Activated CD4-positive, CD25-positive, alpha-beta regulatory T cell treated with anti-CD3 and anti-CD28 coated beads, Interleukin-2, amount 50 U/mL, for 72 hours (primary cell): ENCODE data around the gene DPH1.
A peak's percentile ranks its signal among the peaks of the same experiment; 100 is the strongest.

Experiments used
- DNase-seq: peaks from one replicate; pipeline ENCODE4 v3.0.0; 2021

DPH1 gene

GRCh38 chr17:2062571-2063183 is 32.7 kb downstream of the DPH1 start:
- no peak for DNase-seq

- no peak for DNase-seq
These were observed 33.6 kb downstream of the DPH1 start for GRCh38 chr17:2063261-2064146.

- DNase-seq, result no peak
These were observed 34.2 kb downstream of the DPH1 start for GRCh38 chr17:2064147-2064489.

GRCh38 chr17:2064520-2064971 is 34.6 kb downstream of the DPH1 start:
- no peak for DNase-seq

GRCh38 chr17:2064980-2065785 is 35.2 kb downstream of the DPH1 start:
- no peak for DNase-seq

DNA sequence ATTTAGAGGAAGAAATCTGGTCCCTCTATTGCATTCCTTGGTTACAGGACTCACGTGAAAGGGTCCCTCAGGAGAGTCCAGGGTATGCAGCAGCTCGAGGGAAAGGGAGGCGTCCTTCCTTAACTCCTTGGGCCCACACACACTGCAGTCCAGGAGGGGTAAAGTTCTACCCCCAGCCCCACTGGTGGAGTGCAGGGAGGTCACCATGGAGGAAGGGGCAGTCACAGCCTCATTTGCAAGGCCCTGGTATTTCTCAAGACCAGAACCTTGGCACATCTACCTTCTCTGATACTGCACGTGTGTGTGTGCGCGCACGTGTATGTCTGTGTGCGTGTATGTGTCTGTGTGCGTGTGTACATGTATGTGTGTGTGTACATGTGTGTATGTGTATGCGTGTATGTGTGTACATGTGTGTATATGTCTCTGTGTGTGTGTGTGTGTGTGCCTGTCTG is 36.0 kb downstream of the DPH1 start:
- DNase-seq, result no peak

DNA sequence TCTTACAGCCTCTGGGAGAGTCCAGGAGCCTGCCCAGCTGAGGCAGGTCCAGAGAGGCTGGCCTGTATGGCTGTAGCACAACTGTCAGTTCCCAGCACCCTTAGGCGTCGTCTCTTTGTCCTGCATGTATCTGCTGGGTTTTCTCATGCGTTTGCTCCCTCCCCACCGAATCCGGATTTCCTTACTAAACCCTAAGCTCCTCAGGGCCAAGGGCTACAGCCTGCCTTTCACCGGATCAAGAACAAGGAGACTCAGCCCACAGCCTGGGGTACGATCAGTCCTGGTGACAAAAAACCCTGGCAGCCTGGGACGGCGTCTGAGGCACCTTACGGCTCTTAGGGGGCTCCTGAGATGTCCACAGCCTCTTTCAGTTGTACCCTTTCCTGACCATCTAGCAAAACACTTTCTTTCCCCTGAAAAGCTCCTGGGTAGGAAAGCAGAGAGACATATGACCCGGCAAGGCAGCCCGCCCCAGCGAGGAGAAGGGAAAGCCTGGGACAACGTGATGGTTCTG is 37.2 kb downstream of the DPH1 start:
- DNase-seq, result no peak

DNA sequence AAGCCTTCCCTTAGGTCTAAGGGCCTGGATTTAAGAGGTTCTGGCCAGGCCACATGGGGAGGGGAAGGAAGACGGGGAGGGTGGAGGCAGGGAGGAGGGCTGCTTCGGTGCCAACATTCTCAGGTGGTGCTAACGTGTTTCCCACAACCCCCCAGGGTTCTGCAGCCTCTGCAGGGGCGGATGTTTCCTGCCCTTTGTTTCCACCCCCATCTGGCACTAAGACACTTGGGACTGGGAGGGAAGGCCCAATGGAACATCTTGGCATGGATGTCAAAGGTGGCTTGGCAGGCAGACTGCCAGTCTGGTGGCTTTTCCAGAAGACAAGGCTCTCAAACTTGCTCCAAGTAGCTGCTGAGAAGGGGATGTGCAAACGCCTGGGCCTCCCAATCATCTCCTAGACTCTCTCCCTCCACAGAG is 37.7 kb downstream of the DPH1 start:
- DNase-seq, result no peak

GRCh38 chr17:2068031-2068518 is 38.1 kb downstream of the DPH1 start:
- no peak for DNase-seq

DNA sequence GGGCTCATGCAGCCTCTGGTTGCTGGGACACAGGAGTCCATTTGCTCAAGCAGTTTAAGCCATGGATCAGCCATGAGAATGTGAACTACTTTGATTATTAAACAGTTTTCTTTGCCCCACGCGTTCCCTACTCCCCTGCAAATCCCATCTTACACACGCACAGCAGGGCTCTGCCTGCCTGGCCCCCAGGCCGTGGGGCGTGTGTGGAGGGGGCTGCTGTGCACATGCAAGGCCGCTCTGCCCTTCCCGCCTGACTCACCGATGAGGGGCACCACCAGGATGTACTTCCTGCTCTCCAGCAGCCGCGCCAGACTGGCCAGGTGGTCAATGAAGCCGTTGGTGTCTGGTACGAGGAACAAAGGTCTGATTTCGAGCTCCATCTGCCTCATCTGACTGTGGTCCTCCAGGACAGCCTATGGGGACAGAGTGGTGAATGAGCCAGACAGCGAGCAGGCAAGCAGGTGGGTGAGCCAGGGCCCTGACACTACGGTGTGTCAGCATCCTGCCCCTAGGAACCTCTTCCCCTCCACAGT is 38.6 kb downstream of the DPH1 start:
- no peak for DNase-seq

DNA sequence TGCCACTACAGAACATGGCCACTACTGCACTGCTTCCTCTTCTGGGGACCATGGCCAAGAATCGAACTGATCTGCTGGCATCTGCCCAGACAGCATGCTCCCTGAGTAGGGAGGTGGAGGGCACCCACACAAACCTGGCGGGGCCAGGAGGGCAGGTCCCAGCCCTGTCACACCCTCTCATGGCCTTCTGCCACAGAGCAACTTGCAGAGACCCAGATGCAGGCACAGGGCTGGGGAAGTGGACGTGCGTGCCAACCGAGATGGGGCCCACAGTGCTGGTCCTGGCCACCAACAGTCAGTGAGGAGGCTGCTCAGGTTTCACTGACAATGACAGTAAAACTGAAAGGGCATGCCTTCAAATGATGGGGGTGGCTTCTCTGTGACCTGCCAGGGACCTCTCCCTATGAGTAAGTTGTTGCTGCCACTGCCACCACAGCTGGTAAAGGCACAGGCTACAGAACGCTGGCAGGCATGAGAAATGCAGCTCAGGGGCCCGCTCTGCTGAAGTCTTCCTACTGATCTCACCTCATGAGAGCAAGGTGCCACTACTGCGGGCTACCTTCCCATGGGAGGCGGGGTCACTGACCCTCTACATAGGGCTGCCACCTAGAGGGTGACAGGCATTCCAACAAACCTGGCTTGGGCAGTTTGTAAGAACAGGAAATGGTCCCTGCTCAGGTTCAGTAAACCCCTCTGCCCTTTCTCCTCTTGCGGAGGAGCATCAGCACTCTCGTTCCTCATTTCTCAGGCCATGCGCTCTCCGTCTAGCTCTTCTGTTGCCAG is 40.5 kb downstream of the DPH1 start:
- peak; percentile 66 for DNase-seq

- DNase-seq, result no peak
These were observed 41.1 kb downstream of the DPH1 start for GRCh38 chr17:2071024-2071385.

DNA sequence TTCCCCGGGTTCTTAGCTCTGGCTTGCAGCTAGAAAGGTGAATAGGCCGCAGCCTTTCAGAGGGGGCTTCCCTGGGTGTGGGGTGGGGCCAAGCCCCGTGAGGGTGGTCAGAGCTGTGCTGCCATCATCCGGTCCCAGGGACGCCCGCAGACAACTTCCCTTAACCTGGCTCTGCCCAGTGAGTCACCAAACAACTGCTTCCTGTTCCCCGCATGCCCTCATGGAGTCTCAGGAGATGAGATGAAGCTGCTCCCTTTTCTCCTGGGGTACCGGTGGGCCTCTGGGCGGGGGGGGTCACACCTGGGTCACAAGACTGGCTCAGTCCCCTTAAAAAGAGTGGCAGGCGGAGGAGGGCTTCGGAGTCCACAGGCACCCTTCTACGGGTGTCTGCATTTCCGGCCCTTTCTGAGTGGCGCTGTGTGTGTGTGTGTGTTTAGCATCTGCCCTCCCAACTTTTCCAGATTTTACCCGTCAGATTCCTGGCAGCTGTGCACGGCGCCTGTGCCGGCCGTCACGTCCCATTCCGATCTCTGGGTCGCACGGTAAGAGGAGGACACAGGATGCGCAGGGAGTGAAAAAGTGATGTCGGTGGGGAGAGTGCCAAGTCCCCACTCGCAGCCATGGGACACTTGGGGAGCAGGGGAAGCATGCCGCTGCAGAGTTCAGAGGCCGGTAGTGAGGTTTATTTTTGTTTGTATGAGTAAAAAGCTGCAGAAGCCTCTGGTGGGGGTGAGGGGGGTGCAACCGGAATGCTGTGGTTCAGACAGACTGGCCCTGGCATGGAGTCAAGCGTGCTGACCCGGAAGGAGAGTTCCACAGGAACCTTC is 41.7 kb downstream of the DPH1 start:
- no peak for DNase-seq

- DNase-seq, result no peak
These were observed 45.0 kb downstream of the DPH1 start for GRCh38 chr17:2074919-2075318.

DNA sequence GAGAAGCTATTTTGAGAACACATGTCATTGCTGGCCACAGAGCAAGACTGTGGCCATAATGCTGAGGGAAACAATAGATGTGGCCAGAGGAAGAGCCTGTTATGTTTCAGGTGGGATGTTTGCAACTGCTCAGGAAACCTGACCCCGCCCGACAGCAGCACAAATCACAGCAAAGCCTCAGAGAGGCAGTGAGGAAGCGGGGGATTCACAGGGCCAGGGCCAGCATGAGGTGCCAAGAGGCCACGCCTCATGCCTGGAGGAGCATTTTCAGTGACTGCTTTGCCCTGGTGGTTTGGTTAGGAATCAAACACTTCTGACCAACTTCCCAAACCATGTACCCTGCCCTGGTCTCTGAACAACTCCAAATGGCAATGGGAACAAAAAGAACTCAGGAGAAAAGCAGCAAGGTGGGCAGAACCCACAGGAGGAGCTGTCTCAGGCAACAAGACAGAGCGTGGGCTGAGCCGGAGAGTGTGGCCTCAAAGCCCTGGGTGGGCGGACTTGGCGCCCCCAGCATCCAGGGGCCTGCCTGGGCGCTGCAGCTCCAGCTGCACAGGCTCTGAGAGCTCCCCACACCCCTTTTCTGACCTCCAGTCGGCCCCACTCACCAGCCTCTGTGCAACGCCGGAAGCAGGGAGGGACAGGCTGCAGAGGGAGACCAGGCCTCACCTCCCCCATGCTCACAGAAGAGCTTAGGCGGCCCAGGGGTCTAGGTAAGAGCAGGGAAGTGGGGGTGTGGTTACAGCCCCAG is 45.6 kb downstream of the DPH1 start:
- no peak for DNase-seq

DNA sequence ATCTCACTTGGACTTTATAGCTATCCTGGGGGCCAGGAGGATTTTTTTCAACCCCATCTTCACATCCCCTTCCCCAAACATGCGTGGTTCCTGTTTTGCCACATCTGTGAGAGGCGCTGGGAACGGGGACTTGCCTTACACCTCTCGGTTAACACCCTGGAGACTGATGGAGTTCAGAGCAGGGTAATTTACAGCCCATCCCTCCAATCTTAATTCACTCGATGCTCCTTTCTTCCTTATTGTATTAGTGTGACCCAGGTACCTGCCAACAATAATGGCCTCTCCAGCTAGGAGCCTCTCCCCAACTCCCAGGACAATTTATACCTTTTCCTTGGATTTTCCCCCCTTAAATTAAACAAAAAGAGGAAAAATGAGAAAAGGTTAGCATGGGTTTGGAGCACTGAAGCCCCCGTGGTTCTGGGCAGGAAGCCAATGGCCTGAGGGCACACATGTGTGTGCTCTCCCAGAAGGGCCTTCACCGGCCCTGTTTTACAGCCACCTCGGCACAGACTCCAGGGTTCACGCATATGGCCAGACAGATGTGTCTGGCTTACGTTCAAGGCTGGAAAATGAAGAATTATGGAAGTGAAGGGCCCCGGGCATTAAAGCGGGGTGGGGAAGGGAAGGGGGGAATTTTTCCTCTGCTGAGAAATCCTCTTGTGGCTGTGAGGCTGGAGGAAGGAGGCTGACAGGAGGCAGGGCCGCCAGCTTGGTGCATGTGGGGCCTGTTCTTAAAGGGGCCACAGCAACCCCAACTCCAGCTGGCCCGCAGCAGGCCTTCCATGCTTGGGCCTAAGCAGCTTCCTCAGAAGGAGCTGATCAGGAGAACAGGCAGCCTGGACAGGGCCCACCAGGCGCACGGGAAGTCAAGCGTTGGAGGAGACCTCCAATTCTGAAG is 46.4 kb downstream of the DPH1 start:
- DNase-seq, result no peak

DNA sequence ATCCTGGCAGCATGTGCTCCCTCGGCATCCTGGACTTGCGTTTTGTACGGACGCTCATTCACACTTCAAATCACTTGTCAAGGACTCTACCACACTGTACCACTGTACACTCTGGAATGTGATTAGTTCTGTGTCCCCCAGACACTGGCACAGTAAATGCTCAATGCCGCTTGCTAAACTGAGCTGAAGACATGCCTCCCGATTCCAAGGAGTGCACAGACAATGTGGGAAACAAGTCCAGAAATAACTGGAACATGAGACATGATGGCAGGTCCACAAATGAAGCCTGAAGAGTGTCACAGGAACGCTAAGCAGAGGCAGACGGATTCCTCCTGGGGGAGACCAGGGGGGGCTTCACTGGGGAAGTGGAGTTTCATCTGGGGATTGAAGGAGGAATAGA is 47.1 kb downstream of the DPH1 start:
- no peak for DNase-seq

DNA sequence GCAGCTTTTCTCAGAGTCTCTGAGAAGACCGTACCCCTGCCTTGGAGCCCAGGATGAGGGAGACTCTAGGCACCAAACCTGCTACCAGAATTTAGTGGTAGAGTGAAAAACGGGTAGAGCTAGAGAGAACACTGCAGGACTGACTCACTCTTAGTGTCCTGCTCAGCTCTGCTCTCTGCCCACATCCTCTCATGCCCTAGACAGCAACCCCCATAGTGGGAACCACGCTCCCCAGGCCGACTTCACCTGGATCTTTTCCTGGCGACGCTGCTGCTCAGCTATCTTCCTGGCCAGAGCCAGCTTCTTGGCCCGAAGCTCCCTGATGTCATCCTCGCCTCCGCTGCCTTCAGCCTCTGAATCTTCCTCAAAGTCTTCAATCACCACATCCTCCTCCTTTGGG is 51.6 kb downstream of the DPH1 start:
- DNase-seq, result no peak
